T47D (cell line): ENCODE results near the gene RBMS3.

ENCODE experiments used
- DNase-seq, 2 experiments: peaks; one replicate each; pipeline versions ENCODE4 v3.0.0 to v3.0.0-alpha.2; 2011 to 2012; ENCODE audit warnings: low read depth in 1 of 2, low spot score in 1 of 2
- JUND ChIP-seq: IDR thresholded peaks from 2 replicates; pipeline ENCODE4 v1.6.1; 2012; ENCODE audit warnings: low read depth
- in situ Hi-C: cut with HindIII; loops from 2 replicates; pipeline ENCODE4 v1.10.0; 2016; ENCODE audit warnings: low sequenced_read_pairs, low pct_unique_long_range_greater_than_20kb

RBMS3 gene

GRCh38 chr3:29614954-29615353 is 334.1 kb downstream of the RBMS3 start:
- DNase-seq, result no peak
- no peak for TF ChIP-seq JUND
- in situ Hi-C loops, result no loop called here

- in situ Hi-C loops, result no loop called here
- DNase-seq, result no peak
- no peak for TF ChIP-seq JUND
These were observed 337.8 kb downstream of the RBMS3 start for GRCh38 chr3:29618395-29619282.

GRCh38 chr3:29619676-29620075 is 338.8 kb downstream of the RBMS3 start:
- DNase-seq, result no peak

GRCh38 chr3:29627136-29628117 is 346.6 kb downstream of the RBMS3 start:
- DNase-seq, result no peak
- no peak for TF ChIP-seq JUND
- in situ Hi-C loops, result no loop called here

More at GRCh38 chr3:29619676-29620075, 338.8 kb downstream of the RBMS3 start:
- TF ChIP-seq JUND, result no peak
- in situ Hi-C loops, result no loop called here

GRCh38 chr3:29628795-29629194 is 347.9 kb downstream of the RBMS3 start:
- no peak for TF ChIP-seq JUND
- in situ Hi-C loops, result no loop called here
- no peak for DNase-seq

GRCh38 chr3:29635888-29636287 is 355.0 kb downstream of the RBMS3 start:
- no peak for TF ChIP-seq JUND
- in situ Hi-C loops, result no loop called here
- peak in 1 of 2 experiments; percentile 28 for DNase-seq

- in situ Hi-C loops, result no loop called here
- no peak for TF ChIP-seq JUND
- no peak for DNase-seq
These were observed 356.2 kb downstream of the RBMS3 start for GRCh38 chr3:29637068-29637467.

- no peak for DNase-seq
- no peak for TF ChIP-seq JUND
- in situ Hi-C loops, result no loop called here
These were observed 358.9 kb downstream of the RBMS3 start for GRCh38 chr3:29639578-29640290.

GRCh38 chr3:29642393-29643033 is 361.6 kb downstream of the RBMS3 start:
- peak in 1 of 2 experiments; percentile 34 for DNase-seq
- no peak for TF ChIP-seq JUND
- in situ Hi-C loops, result no loop called here

- in situ Hi-C loops, result no loop called here
- TF ChIP-seq JUND, result no peak
- DNase-seq, result no peak
These were observed 362.2 kb downstream of the RBMS3 start for GRCh38 chr3:29643034-29643425.

GRCh38 chr3:29644261-29644660 is 363.4 kb downstream of the RBMS3 start:
- no peak for DNase-seq
- TF ChIP-seq JUND, result no peak
- in situ Hi-C loops, result no loop called here

GRCh38 chr3:29644956-29645636 is 364.2 kb downstream of the RBMS3 start:
- TF ChIP-seq JUND, result no peak
- in situ Hi-C loops, result no loop called here
- no peak for DNase-seq
